ENCODE measurements around the gene PCDH1. TPM values are rescaled to one million over a fixed set of nuclear protein-coding genes. Genes with fewer than 3 reads are reported as not detected.

PCDH1 gene
- total and polyA plus RNA-seq, 11 donors = 10.2 to 106 (median 19.2) TPM

DNA sequence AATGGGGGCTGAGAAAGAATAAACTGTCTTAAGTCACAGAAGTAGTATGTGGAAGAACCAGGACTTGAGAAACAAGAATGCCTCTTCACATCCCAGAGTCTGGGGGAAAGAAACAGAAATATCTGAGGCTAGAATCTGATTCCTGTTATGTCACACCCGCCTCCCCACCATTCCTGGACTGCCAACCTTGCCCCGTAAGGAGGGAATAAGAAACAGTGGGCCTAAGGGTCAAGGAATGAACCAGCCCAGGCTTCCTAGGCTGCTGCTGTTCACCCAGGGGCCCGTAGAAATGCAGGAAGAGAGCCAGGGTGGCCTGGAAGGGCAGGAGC is 4.3 kb downstream of the PCDH1 start:
- peaks cover 0 to 4% (median 2%) of the 10 kb centered on the region in 9 donors for H3K36me3 ChIP-seq
- intact Hi-C loops (cut with DNase I) = loop anchor here in 4 of 10 donors (2.0 to 10.0 kb wide), 3 partner anchors 23 to 59 kb away; no protein-coding TSS in a partner anchor
- no peak for DNase-seq
- ATAC-seq = no peak
- H3K4me3 ChIP-seq = peak overlapping the region in 11 of 12 donors; percentile 0 to 95 (median 79)
- TF ChIP-seq, protein P1, sequence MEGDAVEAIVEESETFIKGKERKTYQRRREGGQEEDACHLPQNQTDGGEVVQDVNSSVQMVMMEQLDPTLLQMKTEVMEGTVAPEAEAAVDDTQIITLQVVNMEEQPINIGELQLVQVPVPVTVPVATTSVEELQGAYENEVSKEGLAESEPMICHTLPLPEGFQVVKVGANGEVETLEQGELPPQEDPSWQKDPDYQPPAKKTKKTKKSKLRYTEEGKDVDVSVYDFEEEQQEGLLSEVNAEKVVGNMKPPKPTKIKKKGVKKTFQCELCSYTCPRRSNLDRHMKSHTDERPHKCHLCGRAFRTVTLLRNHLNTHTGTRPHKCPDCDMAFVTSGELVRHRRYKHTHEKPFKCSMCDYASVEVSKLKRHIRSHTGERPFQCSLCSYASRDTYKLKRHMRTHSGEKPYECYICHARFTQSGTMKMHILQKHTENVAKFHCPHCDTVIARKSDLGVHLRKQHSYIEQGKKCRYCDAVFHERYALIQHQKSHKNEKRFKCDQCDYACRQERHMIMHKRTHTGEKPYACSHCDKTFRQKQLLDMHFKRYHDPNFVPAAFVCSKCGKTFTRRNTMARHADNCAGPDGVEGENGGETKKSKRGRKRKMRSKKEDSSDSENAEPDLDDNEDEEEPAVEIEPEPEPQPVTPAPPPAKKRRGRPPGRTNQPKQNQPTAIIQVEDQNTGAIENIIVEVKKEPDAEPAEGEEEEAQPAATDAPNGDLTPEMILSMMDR (IDR thresholded peaks at IDR 0.05) = no peak
- no peak for TF ChIP-seq POLR2A (IDR thresholded peaks at IDR 0.05)
- peaks cover 0 to 58% (median 24%) of the 10 kb centered on the region in 9 donors for H3K27me3 ChIP-seq
- H3K4me1 ChIP-seq = peaks cover 0 to 80% (median 45%) of the 10 kb centered on the region in 12 donors
- H3K27ac ChIP-seq = peak overlapping the region in 11 of 12 donors; percentile 28 to 94 (median 83)
- WGBS, 4 donors = 49 to 60% (median 53%) methylated on average over 3 of the region's 3 CpGs
- no peaks in the 10 kb centered on the region for H3K9me3 ChIP-seq

DNA sequence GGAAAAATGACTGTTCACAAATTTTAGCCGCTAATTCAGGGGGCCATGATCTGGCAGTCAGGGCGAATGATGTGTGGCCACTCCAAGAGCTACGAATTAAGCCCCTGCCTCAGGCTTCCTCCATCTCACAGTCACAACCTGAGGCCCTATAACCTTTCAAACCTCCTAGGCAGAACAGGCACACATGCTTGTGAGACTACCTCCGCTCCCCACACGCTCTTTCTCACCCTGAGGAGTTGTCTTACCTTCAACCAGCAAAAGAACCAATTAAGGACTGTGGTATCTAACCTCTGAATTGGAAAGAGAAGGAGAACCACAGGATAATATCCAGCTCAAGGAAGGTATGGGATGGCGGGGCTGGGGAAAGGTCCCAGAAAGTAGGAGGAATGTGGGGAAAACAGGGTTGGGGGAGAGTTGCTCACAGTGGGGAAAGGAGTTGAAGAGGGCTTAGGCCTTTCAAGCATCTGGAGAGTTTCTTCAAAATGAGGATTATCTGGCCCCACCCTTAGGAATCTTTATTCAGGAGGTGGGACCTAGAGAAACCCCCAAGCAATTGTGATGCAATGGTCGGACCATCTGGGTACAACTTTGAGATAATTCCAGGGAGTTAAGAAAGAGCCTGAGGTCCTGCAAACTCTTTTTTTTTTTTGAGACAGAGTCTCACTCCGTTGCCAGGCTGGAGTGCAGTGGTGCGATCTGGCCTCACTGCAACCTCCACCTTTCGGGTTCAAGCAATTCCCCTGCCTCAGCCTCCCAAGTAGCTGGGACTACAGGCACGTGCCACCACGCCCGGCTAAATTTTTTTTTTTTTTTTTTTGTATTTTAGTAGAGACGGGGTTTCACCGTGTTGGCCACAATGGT is 5.5 kb downstream of the PCDH1 start:
- H3K27ac ChIP-seq = peak overlapping the region in 2 of 12 donors; percentile 1 to 93
- intact Hi-C loops (cut with DNase I) = loop anchor here in 3 of 10 donors (5.0 to 10.0 kb wide), 2 partner anchors 50 to 58 kb away; no protein-coding TSS in a partner anchor

DNA sequence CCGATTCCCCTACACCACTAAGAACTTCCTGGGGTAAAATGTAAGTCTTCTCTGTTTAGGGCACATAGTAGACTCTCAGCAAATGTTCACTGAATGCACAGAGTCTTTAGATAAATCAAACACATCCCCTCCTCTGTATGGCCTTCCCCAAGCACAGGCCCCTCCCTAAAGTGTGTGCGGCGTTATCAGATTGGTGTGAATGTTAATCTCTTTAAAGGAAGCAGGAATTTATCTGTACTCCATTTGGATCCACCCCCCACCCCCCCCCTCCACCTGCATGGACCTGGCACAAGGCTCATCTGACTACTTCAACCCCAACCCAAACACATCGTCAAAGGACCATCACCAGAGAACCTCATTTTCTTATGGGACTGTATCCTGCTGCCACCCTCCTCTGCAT is 6.3 kb downstream of the PCDH1 start:
- intact Hi-C loops (cut with DNase I) = loop anchor here in 3 of 10 donors (5.0 to 10.0 kb wide), 2 partner anchors 50 to 57 kb away; no protein-coding TSS in a partner anchor

More for the DNA sequence above, 5.5 kb downstream of the PCDH1 start:
- Histone ChIP-seq H3K27me3 (peaks cover 0 to 48% (median 23%) of the 10 kb centered on the region in 9 donors), H3K4me1 (peaks cover 0 to 85% (median 38%) of the 10 kb centered on the region in 12 donors), H3K9me3 (no peaks in the 10 kb centered on the region), H3K4me3 (no peak overlapping the region), H3K36me3 (peaks cover 0 to 16% (median 12%) of the 10 kb centered on the region in 9 donors)
- 65 to 72% (median 69%) methylated on average over 15 of the region's 15 CpGs for WGBS, 4 donors
- ATAC-seq (no peak), DNase-seq (no peak)
- TF ChIP-seq POLR2A (IDR thresholded peaks at IDR 0.05) = no peak
- TF ChIP-seq, protein P1 (IDR thresholded peaks at IDR 0.05) = no peak

More for the DNA sequence above, 6.3 kb downstream of the PCDH1 start:
- H3K36me3 ChIP-seq = peaks cover 0 to 25% (median 18%) of the 10 kb centered on the region in 9 donors
- DNase-seq (no peak), ATAC-seq (no peak)
- H3K27ac ChIP-seq = peak overlapping the region in 1 of 12 donors; percentile 29
- TF ChIP-seq, protein P1 (IDR thresholded peaks at IDR 0.05) = no peak
- no peak for TF ChIP-seq POLR2A (IDR thresholded peaks at IDR 0.05)
- H3K9me3 ChIP-seq = no peaks in the 10 kb centered on the region
- no peak overlapping the region for H3K4me3 ChIP-seq
- 51 to 67% (median 54%) methylated on average over 4 of the region's 4 CpGs for WGBS, 4 donors
- H3K27me3 ChIP-seq = peaks cover 0 to 40% (median 16%) of the 10 kb centered on the region in 9 donors
- H3K4me1 ChIP-seq = peaks cover 0 to 79% (median 34%) of the 10 kb centered on the region in 12 donors

All from heart left ventricle (tissue), 16 donors.